GM12878 (cell line): Measurements from ENCODE around the gene RSPO3. TPM values are rescaled to one million over a fixed set of nuclear protein-coding genes. Genes with fewer than 3 reads are reported as not detected.

Source experiments
- ATAC-seq: fragments of 200-7000 bp; cut with Tn5 transposase; 3 replicates; pipeline ENCODE4 v1.9.1; 2020; ENCODE audit warnings: mild to moderate bottlenecking, moderate library complexity
- BruUV-seq: library from RNA; stranded (reverse); fragments of 400-500 nt; replicated peaks from 2 replicates; lab custom pipeline; 2021; lab: Mats Ljungman, UMichigan
- CTCF ChIA-PET: fragments of 300-600 bp; sonication (Branson Sonifier 250); formaldehyde crosslinking; extraction: SDS; loops from one replicate; lab custom pipeline; 2021; ENCODE audit warnings: inconsistent platforms; lab: Yijun Ruan, JAX
- POLR2A ChIA-PET: fragments of 350-600 bp; formaldehyde crosslinking; extraction: SDS; loops from one replicate; lab custom pipeline; 2021; ENCODE audit warnings: inconsistent platforms; lab: Charles Lee
- RAD21 ChIA-PET: fragments of 300-600 bp; sonication (Branson Sonifier 250); formaldehyde crosslinking; loops from one replicate; lab custom pipeline; 2023; ENCODE audit warnings: antibody characterized with exemption; ENCODE audit not compliant: unreplicated experiment; lab: Charles Lee
- SMC1A ChIA-PET: fragments of 300-600 bp; sonication (Branson Sonifier 250); formaldehyde crosslinking; loops from one replicate; lab custom pipeline; 2023; ENCODE audit not compliant: unreplicated experiment, uncharacterized antibody; lab: Charles Lee
- DNase-seq: peaks from one replicate; pipeline ENCODE4 v3.0.0-alpha.2; 2011; ENCODE audit warnings: low read depth, low spot score
- FAIRE-seq: peaks from 3 replicates; lab custom pipeline; 2011; peaks lifted over from hg19 to GRCh38; lab: Jason Lieb, UNC
- H2AFZ ChIP-seq: 2 replicates; pipeline ENCODE4 v1.6.0; 2011; ENCODE audit warnings: low read depth, low read length, control low read depth; ENCODE audit not compliant: control insufficient read depth
- H3K27ac ChIP-seq: 2 replicates; pipeline ENCODE4 v1.5.1; 2011; ENCODE audit warnings: control low read depth; ENCODE audit not compliant: control insufficient read depth, insufficient read depth
- H3K27me3 ChIP-seq, 2 experiments: replicated peaks in 1 of 2; 2 replicates each; pipeline versions ENCODE4 v1.6.0 to v1.6.1; 2011; ENCODE audit warnings: low read length in 1 of 2; ENCODE audit not compliant: control insufficient read depth in 2 of 2, insufficient read depth in 2 of 2
- H3K36me3 ChIP-seq, 2 experiments: 2 replicates each; pipeline ENCODE4 v1.5.1; 2011; ENCODE audit warnings: low read length in 1 of 2; ENCODE audit not compliant: control insufficient read depth in 2 of 2, insufficient read depth in 2 of 2
- H3K4me1 ChIP-seq: 2 replicates; pipeline ENCODE4 v1.6.1; 2011; ENCODE audit warnings: mild to moderate bottlenecking, low read length, moderate library complexity, mixed read lengths; ENCODE audit not compliant: control insufficient read depth, insufficient read depth
- H3K4me2 ChIP-seq: 2 replicates; pipeline ENCODE4 v1.6.0; 2011; ENCODE audit warnings: control low read depth; ENCODE audit not compliant: control insufficient read depth, insufficient read depth
- H3K4me3 ChIP-seq: fragments of 200-600 bp; sonication (generic); 2 replicates; pipeline ENCODE4 v1.5.1; 2016
- H3K79me2 ChIP-seq: 2 replicates; pipeline ENCODE4 v1.6.0; 2011; ENCODE audit warnings: low read length; ENCODE audit not compliant: control insufficient read depth, insufficient read depth
- H3K9ac ChIP-seq: 2 replicates; pipeline ENCODE4 v1.8.0; 2011; ENCODE audit warnings: low read length, control low read depth, mixed read lengths; ENCODE audit not compliant: control insufficient read depth, insufficient read depth
- H3K9me3 ChIP-seq: replicated peaks from 3 replicates; pipeline ENCODE4 v1.5.1; 2011; ENCODE audit warnings: mild to moderate bottlenecking, low read length; ENCODE audit not compliant: control insufficient read depth, insufficient read depth
- H4K20me1 ChIP-seq: 2 replicates; pipeline ENCODE4 v1.6.0; 2011; ENCODE audit not compliant: control insufficient read depth, insufficient read depth
- BRCA1 ChIP-seq: IDR thresholded peaks from 2 replicates; pipeline ENCODE4 v1.6.1; 2011; ENCODE audit warnings: low read depth, low read length, improper control_type of control experiment
- EZH2 ChIP-seq: IDR thresholded peaks from 2 replicates; pipeline ENCODE4 v1.6.1; 2012; ENCODE audit warnings: low read depth, mild to moderate bottlenecking, control low read depth, inconsistent platforms, low read length, borderline replicate concordance; ENCODE audit not compliant: control insufficient read depth
- GABPA ChIP-seq: IDR thresholded peaks from 2 replicates; pipeline ENCODE4 v1.6.1; 2014; ENCODE audit warnings: antibody characterized with exemption, low read depth, mild to moderate bottlenecking, inconsistent platforms
- NBN ChIP-seq: fragments of 450-650 bp; IDR thresholded peaks from 2 replicates; pipeline ENCODE4 v1.6.1; 2016
- NR2F1 ChIP-seq: fragments of 450-650 bp; conservative IDR thresholded peaks from 2 replicates; pipeline ENCODE4 v1.6.1; 2017; ENCODE audit warnings: mild to moderate bottlenecking
- RCOR1 ChIP-seq: conservative IDR thresholded peaks from 2 replicates; pipeline ENCODE4 v1.6.1; 2012; ENCODE audit warnings: low read depth, low read length, improper control_type of control experiment
- RFX5 ChIP-seq: IDR thresholded peaks from 2 replicates; pipeline ENCODE4 v1.6.1; 2011; ENCODE audit warnings: low read depth, low read length, improper control_type of control experiment
- ZBED1 ChIP-seq: IDR thresholded peaks from 2 replicates; pipeline ENCODE4 v1.6.1; 2016; ENCODE audit warnings: borderline replicate concordance
- ZZZ3 ChIP-seq: IDR thresholded peaks from 2 replicates; pipeline ENCODE4 v1.6.1; 2011; ENCODE audit warnings: low read depth; ENCODE audit not compliant: control insufficient read depth, insufficient read length
- WGBS: methylation state at CpG from one replicate; pipeline ENCODE4 v1.1.6; 2016; ENCODE audit warnings: low lambda C conversion rate; ENCODE audit not compliant: insufficient replicate concordance, insufficient coverage; ENCODE audit errors: missing lambda C conversion rate; 5-methylcytosine and 5-hydroxymethylcytosine counted together
- in situ Hi-C: fragments of 300-500 bp; cut with MboI; formaldehyde crosslinking; loops from 9 replicates; pipeline ENCODE4 v1.14.3; 2018; ENCODE audit warnings: mixed read lengths
- intact Hi-C: fragments of 100-400 bp; cut with micrococcal nuclease; formaldehyde crosslinking; loops from one replicate; pipeline ENCODE4 v1.14.2; 2022; ENCODE audit not compliant: unreplicated experiment
- polyA plus RNA-seq, 11 experiments: library from polyadenylated mRNA; depleted of rRNA in 4 of 11; unstranded in 6 of 11; stranded (reverse) in 5 of 11; fragments of >200 nt; fragmentation: Nextera tagmentation in 4 of 11; fragmentation: Illumina TruSeq in 1 of 11; extraction: Ambion mirVana in 4 of 11; extraction: Trizol in 1 of 11; gene quantifications; 1 replicate in 1 of 11; 2 replicates in 10 of 11; pipeline versions ENCODE4 v1.2.1 to v1.2.3, GENCODE V29; 2011 to 2016; ENCODE audit warnings: inconsistent platforms in 2 of 11, missing spikeins in 2 of 11, low read depth in 1 of 11
- total RNA-seq, 4 experiments: library from RNA; depleted of rRNA in 3 of 4; stranded (reverse); fragments of >200 nt in 3 of 4; fragmentation: Illumina TruSeq in 1 of 4; extraction: Trizol in 1 of 4; gene quantifications; 2 replicates each; pipeline versions ENCODE4 v1.2.1 to v1.2.3, GENCODE V29; 2013 to 2021
- TF ChIP-seq, protein P1 (sequence below): fragments of 450-650 bp; IDR thresholded peaks from 2 replicates; pipeline ENCODE4 v1.6.1; 2016; ENCODE audit warnings: mild to moderate bottlenecking, moderate library complexity, borderline replicate concordance
- TF ChIP-seq, protein P2 (sequence below): IDR thresholded peaks from 2 replicates; pipeline ENCODE4 v1.6.1; 2012; ENCODE audit warnings: low read depth, low read length, improper control_type of control experiment
- TF ChIP-seq, protein P3 (sequence below): IDR thresholded peaks from 2 replicates; pipeline ENCODE4 v1.6.1; 2012; ENCODE audit warnings: mild to moderate bottlenecking, low read depth, low read length
- TF ChIP-seq, protein P4 (sequence below): fragments of 150-350 bp; IDR thresholded peaks from 2 replicates; pipeline ENCODE4 v1.6.1; 2016; ENCODE audit warnings: low read depth, low read length

The RSPO3 gene
- total and polyA plus RNA-seq, 10 of the 15 experiments (the other 5 are each of a cell fraction or from before 2014, with no cell fraction given), result 0.16 TPM; not detected in 9

- no peak overlapping the region for H3K4me3 ChIP-seq
- DNase-seq (no peak), FAIRE-seq (no peak), ATAC-seq (no peak)
- POLR2A ChIA-PET, result no interaction called here
- CTCF ChIA-PET, result interaction anchor here (1.1 kb wide), 1 partner anchor 298 kb away, joined by 3 read pairs; no protein-coding TSS in a partner anchor
- H3K36me3 ChIP-seq, result no peaks in the 10 kb centered on the region
- H3K27me3 ChIP-seq, result no peaks in the 10 kb centered on the region
- no peak overlapping the region for H3K27ac ChIP-seq
- H2AFZ ChIP-seq, result no peak overlapping the region
- RAD21 ChIA-PET, result no interaction called here
- H3K4me1 ChIP-seq, result no peaks in the 10 kb centered on the region
- no peaks in the 10 kb centered on the region for H3K9me3 ChIP-seq
- SMC1A ChIA-PET, result no interaction called here
- intact Hi-C loops (no loop called here), in situ Hi-C loops (loop anchor here (25.0 kb wide), 1 partner anchor 1340 kb away; no protein-coding TSS in a partner anchor)
- no TSS peak for BruUV-seq
- H4K20me1 ChIP-seq, result no peaks in the 10 kb centered on the region
- no peaks in the 10 kb centered on the region for H3K79me2 ChIP-seq
- no peak overlapping the region for H3K9ac ChIP-seq
- no peak overlapping the region for H3K4me2 ChIP-seq
- WGBS, result 2% methylated on average over 2 of the region's 2 CpGs
- no peak for TF ChIP-seq EZH2
- TF ChIP-seq, protein P1, sequence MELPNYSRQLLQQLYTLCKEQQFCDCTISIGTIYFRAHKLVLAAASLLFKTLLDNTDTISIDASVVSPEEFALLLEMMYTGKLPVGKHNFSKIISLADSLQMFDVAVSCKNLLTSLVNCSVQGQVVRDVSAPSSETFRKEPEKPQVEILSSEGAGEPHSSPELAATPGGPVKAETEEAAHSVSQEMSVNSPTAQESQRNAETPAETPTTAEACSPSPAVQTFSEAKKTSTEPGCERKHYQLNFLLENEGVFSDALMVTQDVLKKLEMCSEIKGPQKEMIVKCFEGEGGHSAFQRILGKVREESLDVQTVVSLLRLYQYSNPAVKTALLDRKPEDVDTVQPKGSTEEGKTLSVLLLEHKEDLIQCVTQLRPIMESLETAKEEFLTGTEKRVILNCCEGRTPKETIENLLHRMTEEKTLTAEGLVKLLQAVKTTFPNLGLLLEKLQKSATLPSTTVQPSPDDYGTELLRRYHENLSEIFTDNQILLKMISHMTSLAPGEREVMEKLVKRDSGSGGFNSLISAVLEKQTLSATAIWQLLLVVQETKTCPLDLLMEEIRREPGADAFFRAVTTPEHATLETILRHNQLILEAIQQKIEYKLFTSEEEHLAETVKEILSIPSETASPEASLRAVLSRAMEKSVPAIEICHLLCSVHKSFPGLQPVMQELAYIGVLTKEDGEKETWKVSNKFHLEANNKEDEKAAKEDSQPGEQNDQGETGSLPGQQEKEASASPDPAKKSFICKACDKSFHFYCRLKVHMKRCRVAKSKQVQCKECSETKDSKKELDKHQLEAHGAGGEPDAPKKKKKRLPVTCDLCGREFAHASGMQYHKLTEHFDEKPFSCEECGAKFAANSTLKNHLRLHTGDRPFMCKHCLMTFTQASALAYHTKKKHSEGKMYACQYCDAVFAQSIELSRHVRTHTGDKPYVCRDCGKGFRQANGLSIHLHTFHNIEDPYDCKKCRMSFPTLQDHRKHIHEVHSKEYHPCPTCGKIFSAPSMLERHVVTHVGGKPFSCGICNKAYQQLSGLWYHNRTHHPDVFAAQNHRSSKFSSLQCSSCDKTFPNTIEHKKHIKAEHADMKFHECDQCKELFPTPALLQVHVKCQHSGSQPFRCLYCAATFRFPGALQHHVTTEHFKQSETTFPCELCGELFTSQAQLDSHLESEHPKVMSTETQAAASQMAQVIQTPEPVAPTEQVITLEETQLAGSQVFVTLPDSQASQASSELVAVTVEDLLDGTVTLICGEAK, result no peak
- TF ChIP-seq RFX5, result no peak
- TF ChIP-seq, protein P2, sequence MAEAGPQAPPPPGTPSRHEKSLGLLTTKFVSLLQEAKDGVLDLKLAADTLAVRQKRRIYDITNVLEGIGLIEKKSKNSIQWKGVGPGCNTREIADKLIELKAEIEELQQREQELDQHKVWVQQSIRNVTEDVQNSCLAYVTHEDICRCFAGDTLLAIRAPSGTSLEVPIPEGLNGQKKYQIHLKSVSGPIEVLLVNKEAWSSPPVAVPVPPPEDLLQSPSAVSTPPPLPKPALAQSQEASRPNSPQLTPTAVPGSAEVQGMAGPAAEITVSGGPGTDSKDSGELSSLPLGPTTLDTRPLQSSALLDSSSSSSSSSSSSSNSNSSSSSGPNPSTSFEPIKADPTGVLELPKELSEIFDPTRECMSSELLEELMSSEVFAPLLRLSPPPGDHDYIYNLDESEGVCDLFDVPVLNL, result no peak
- TF ChIP-seq GABPA, result no peak
- TF ChIP-seq ZZZ3, result no peak
- no peak for TF ChIP-seq RCOR1
- no peak for TF ChIP-seq BRCA1
- TF ChIP-seq NBN, result no peak
- no peak for TF ChIP-seq NR2F1
- TF ChIP-seq, protein P3, sequence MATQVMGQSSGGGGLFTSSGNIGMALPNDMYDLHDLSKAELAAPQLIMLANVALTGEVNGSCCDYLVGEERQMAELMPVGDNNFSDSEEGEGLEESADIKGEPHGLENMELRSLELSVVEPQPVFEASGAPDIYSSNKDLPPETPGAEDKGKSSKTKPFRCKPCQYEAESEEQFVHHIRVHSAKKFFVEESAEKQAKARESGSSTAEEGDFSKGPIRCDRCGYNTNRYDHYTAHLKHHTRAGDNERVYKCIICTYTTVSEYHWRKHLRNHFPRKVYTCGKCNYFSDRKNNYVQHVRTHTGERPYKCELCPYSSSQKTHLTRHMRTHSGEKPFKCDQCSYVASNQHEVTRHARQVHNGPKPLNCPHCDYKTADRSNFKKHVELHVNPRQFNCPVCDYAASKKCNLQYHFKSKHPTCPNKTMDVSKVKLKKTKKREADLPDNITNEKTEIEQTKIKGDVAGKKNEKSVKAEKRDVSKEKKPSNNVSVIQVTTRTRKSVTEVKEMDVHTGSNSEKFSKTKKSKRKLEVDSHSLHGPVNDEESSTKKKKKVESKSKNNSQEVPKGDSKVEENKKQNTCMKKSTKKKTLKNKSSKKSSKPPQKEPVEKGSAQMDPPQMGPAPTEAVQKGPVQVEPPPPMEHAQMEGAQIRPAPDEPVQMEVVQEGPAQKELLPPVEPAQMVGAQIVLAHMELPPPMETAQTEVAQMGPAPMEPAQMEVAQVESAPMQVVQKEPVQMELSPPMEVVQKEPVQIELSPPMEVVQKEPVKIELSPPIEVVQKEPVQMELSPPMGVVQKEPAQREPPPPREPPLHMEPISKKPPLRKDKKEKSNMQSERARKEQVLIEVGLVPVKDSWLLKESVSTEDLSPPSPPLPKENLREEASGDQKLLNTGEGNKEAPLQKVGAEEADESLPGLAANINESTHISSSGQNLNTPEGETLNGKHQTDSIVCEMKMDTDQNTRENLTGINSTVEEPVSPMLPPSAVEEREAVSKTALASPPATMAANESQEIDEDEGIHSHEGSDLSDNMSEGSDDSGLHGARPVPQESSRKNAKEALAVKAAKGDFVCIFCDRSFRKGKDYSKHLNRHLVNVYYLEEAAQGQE, result no peak
- no peak for TF ChIP-seq ZBED1
- TF ChIP-seq, protein P4, sequence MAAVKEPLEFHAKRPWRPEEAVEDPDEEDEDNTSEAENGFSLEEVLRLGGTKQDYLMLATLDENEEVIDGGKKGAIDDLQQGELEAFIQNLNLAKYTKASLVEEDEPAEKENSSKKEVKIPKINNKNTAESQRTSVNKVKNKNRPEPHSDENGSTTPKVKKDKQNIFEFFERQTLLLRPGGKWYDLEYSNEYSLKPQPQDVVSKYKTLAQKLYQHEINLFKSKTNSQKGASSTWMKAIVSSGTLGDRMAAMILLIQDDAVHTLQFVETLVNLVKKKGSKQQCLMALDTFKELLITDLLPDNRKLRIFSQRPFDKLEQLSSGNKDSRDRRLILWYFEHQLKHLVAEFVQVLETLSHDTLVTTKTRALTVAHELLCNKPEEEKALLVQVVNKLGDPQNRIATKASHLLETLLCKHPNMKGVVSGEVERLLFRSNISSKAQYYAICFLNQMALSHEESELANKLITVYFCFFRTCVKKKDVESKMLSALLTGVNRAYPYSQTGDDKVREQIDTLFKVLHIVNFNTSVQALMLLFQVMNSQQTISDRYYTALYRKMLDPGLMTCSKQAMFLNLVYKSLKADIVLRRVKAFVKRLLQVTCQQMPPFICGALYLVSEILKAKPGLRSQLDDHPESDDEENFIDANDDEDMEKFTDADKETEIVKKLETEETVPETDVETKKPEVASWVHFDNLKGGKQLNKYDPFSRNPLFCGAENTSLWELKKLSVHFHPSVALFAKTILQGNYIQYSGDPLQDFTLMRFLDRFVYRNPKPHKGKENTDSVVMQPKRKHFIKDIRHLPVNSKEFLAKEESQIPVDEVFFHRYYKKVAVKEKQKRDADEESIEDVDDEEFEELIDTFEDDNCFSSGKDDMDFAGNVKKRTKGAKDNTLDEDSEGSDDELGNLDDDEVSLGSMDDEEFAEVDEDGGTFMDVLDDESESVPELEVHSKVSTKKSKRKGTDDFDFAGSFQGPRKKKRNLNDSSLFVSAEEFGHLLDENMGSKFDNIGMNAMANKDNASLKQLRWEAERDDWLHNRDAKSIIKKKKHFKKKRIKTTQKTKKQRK, result no peak
Observed at GRCh38 chr6:127102299-127102698, 16.2 kb upstream of the RSPO3 start.
